Measurements from ENCODE around the gene EPHA3.
A peak's percentile ranks its signal among the peaks of the same experiment; 100 is the strongest.

The EPHA3 gene
- total RNA-seq: 0 to 0.04 reads per million in 2 donors

DNA sequence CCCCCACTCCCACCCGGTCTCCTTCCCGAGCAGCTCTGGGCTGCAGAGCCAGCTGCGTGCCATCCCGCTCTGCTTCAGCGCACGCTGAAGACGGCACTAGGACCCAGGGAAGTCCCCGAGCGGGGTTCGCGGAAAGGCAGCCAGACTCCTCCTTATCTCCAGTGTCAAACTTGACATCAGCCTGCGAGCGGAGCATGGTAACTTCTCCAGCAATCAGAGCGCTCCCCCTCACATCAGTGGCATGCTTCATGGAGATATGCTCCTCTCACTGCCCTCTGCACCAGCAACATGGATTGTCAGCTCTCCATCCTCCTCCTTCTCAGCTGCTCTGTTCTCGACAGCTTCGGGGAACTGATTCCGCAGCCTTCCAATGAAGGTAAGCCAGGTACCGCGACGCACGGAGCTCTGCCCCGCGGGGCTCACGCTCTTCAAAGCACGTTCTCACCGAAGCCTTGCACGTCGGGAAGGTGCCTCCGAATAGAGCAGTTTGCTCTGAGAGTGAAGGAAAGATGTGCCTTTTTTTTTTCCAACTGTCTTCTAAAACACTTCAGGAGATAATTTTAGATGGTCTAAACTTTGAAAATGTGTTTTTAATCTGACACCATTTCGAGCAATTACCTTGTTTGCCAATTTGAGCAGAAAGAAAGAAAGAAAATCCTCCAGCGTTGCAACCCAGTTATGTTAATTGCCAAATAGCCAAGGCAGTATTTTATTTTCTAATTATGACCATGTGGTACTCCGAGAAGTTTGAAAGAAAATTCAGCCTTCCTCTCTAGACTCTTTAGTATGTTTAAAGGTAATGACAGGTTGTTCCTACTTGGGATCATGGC lies at the start of gene EPHA3:
EPHA3 (plus strand) TSS at position 161 of the 830 bp plus-strand sequence; CDS start at position 289, 128 bp downstream.
- no peak for DNase-seq

DNA sequence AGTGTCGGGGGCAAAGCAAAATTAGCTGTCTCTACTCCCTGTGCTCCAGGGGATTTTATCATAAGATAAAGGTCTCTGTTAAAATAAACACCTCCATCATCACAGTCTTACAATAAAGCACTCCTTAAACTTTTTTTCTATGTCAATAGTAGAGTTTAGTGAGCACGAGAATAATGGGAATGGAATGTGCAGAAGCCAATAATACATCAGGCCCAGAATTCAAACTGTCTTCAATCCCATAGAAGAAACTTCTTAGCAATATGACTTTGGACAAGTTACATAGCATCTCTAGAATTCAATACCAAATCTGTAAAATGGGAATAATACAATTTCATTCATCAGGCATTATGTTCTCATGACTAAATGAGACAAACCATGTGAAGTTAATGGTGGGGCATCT lies 49.0 kb upstream of the EPHA3 start:
- DNase-seq: no peak

DNA sequence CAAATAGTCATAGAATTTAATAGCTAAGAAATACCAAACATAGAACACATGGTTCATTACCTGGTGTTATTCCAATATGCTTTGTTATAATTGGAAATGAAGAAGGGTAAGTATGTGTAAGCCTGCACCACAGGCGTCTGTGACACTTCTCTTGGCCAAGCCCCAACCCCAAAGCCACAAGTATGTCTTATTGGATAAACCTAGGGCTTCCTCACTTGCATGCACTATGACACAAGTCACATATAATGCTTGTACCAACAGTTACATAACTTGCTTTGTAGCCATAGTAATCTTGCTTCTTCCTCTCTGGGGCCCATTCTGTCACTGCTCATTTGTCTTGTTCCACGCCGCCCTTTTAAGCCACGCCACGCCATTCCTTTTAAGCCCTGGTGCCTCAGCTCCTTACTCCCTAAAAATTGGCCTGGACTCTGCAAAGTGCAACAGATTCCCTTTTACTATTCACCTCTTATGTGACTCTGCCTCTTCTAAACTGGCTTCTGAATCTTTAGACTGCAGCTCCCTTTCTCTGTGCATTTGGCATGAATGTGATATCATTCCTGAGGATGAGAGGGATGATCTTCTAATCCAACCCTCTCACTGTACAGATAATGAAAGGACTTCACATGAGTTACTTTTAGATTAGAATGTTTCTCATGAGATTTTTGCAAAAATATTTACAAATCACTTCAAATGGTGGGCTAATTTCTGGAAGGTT lies 48.1 kb upstream of the EPHA3 start:
- no peak for DNase-seq

DNA sequence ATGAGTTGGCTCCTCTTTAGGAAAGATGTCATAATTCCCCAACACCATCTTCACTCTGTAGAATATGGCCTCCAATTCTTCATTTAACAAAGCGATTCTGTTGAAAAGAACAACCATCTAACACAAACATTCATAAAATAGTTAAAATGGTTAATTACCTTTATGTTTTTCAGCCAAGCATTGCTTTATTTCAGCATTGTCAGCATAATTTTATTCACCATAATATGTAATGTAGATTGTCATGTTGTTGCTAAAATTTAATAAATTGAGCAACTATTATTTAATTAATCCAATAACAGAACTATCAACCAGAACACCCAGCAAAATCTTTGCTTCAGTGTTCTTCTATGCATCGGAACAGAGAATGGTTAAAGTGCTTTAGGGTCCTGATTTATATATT lies 46.2 kb upstream of the EPHA3 start:
- no peak for DNase-seq

DNA sequence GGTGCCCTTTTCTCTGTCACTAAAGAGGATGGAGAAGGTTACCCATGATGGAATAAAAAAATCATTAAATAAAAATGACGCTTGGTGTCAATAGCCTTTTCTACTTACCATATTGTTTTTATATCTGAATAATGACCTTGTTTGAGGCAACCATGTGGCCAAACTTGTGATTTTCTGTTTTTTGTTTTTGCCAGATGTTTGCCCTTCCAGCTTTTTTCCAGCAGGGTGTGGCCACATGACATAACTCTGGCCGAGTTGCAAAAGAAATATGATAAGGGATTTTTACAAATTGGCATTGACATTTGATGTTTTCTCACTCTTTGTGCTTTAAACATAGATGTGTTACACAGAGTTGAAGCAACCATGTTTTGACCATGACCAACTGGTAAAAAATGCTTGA lies 39.7 kb upstream of the EPHA3 start:
- DNase-seq: no peak

DNA sequence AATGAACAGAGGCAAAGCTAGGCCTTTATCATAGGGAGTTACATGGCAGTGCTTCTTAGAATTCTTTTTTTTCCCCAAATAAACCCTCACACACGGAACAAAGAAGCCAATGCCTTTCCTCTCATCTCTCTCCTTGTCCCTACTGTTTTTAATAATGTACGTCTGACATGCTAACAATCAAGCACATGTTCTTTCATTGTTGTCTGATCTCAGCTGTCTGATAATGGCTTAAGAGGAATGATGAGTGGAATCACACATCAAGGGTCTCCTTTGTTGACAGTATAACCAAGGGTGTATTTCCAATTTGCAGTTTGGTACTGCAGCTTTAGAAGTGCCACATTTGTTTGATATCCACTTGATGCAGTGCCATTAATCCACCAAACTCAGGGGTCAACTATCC lies 34.8 kb upstream of the EPHA3 start:
- no peak for DNase-seq

DNA sequence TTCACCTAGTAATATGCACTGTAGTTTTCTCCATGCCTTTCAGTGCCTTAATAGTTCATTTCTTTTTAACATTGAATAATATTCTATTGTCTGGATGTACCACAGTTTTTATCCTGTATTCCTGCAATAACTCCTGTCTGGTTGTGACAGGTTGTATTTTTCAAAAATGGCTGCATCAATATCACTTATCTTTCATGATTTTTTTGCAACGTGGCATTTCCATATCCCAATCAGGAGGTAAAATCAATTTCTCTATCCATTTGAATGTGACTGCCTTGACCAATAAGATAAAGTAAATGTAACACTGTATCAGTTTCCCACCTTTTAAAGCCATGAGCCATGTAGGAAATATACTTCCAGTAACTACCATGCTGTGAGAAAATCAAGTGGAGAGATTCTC lies 27.5 kb upstream of the EPHA3 start:
- DNase-seq: no peak

DNA sequence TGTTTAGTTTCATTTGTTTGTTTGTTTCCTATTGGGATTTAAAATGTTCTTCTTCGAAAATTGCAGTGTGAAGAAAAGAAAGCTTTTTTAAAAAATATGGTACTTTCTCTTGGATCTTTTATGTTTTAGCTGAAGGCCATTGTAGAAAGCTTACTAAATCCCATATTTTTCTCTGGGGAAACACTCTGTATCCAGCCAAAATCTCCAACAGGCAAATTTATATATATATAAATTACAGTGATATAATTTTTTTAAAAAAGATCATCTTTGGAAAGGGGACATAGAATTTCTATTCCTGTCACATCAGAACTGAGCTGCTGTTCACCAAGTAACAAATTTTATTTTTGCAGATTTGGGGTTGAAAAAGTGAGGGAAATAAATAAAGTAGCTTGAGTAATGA lies 19.6 kb upstream of the EPHA3 start:
- DNase-seq: no peak

DNA sequence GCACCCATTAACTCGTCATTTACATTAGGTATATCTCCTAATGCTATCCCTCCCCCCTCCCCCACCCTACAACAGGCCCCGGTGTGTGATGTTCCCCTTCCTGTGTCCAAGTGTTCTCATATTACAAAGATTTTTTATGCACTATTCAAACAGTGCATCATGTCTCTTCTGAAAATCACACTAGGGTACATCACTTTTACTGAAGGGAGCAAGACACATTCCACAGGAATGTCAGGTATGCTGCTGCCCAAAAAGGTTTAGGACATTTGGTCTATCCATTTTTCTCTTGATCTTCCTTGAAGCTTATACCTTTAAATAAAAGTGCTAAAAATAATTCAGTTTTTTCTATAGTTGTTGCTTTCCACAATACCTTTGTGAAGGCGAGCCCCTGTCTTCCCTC lies 9.2 kb upstream of the EPHA3 start:
- no peak for DNase-seq

DNA sequence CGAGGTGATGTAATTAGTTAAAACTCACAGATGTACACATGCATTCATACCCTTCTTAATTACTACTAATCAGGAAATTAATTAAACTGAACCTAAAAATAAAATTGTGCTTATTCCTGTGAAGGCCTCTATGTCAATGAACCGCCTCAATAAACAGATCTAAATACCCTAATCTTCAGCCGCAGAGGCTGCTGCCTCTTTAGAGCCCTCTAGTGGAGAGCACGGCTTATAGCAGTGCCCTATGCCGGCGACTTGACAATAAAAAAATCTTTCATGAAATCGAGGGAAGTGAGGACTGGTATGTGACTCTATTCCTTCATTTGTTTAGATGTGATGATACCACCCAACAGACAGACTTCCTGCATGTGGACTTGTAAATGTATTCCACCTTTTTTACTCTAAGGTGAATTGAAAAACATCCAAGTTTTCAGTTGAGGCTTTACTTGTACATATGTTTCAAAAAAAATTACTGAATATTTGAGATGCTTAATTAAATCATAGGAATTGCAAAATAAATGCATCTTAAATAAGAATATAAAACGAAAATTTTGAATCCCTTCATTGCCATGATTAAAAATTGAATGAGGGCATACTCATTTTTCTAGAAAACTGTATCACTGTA lies 8.3 kb upstream of the EPHA3 start:
- no peak for DNase-seq

DNA sequence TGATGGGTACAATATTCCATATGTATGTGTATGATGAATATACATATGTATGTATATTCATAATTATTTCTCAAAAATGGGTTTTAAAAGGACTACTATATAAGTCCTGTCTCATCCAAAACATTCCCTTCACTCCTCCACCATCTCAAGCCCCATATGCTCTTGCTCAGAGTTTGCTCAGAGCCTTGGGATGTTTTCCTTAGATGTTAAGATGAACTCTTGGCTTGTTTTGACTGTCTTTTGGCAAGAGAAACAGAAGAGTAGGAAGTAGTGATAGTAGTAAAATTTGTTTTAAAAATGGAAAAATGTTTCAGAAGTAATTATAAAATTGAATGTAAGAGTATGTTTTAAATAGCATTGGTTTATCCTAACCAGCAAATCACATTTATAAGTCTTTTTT lies 6.2 kb upstream of the EPHA3 start:
- DNase-seq: no peak

DNA sequence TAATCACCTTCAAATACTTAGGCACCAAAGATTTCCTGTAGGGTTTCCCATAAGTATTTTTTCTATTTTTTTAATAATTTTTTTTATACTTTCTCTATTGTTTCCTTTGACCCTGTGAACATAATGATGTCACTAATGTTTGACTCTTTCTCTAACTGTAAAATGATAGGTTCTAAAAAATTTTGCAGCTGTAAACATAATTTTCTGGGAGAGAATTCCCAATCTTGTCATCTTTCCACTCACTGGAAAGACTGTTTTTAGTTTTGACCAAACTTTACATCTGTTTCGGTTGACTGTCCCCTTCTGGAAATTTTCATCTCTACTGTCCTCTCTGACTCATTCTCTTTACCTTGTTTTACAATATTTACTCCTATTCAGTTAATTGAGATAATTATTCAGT lies 5.5 kb upstream of the EPHA3 start:
- DNase-seq: no peak

DNA sequence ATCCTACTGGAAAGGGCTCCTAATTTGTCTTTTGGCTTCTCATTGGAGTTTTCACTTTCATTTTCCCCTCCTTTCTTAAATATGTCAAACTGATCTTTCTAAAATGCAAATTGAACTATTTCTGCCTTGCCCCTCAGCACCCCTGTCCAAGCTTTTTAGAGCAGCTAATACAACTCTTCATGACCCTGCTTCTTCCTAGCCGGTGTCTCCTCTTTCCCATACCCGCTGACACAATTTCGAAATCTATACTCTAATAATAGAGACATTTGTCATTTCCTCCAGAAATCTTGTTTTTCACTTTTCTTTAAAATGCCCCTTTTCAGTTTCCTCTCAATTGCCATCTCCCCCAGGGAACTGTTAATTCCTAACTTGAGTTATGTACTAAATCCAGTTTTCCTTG lies 2.9 kb upstream of the EPHA3 start:
- DNase-seq: no peak

DNA sequence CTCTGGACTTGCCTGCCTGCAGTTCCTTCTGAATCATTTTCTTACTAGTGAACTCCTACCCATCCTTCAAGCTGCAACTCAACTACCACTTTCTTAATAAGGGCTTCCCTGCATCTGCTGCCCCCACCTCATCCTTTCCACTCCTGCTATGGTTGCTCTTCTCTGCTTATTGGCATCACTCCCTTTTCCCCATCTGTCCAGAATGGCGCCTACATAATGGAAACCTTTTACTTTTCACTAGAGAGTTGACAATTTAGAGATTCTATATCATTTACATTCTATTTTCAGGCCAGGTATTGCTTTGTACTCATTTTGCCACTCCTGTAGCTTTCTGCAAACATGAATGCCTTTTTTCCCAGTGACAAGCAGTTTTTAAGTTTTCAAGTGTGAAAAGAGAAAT lies 1.9 kb upstream of the EPHA3 start:
- no peak for DNase-seq

DNA sequence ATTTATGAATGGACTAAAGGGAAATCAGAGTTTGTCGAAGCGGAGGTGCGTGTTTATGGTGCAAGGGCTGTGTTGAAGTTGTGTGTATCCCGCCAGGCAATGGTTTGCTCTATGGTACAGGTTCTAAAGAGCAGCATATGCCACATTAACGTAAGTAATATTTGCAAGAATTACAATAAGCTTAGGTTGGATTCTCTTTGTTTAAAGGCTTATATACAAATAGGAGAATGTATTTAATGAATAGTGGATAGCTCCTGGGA lies 800 bp downstream of the EPHA3 start:
- no peak for DNase-seq

DNA sequence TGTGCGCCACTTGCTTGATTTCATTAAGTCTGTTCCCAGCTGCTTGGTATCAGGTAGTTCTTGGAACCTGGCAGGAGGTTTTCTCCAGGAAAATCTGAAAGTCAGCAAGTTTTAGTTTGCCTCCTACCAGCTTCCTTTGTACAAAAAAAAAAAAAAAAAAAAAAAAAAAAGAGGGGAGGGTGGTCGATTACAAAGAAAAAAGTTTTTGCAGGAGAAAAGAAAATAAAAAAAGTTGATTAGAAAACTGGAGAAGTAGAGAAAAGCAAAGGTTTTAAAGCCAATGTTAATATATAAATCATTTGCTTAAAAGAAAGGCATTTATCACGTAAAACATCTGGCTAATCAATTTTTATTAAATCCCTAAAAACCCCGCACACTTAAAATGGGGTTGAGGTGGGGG lies 5.9 kb downstream of the EPHA3 start:
- no peak for DNase-seq

DNA sequence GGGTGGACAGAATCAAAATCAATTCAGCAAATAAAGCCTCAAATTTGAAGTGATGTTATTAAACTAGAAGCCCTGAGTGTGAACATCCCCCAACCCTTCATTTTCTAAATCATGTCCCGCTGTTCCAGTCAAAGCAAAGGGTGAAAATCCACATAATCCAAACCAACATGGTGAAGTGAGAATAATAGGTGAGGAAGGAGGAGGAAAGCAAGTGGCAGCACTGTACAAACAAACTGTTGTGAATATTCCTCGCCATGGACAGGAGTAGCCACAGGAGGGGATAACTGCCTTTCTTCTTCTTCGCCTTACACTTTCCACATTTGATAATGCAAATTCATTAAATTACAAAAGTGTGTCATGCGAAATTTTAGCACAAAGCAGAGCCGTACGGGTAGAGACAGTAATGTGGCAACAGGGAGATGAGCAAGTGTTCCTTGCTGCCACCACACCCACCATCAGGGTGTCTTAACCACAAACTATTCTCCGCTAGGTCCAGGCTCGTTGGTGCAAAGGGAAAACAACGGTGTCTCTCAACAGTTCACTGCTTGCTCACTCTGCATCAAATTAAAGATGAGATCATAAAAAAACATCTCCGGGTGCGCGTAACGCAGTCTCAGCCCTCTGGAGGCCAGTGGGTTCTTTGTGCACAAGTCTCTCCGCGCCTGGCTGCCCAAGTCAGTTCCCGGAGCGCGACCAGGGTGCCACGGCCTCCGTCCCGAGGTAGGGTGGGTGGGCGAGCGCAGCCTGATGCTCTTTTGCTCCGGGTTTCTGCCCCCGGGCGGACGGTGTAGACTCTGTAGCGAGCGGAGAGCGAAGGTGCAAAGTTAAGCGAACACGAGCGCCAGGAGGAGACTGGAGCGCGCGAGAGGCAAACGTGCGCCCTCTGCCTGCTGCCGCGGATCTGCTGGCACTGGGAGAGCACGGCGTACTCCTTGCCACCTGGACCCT lies 6.7 kb downstream of the EPHA3 start:
- DNase-seq: peak; percentile 2

DNA sequence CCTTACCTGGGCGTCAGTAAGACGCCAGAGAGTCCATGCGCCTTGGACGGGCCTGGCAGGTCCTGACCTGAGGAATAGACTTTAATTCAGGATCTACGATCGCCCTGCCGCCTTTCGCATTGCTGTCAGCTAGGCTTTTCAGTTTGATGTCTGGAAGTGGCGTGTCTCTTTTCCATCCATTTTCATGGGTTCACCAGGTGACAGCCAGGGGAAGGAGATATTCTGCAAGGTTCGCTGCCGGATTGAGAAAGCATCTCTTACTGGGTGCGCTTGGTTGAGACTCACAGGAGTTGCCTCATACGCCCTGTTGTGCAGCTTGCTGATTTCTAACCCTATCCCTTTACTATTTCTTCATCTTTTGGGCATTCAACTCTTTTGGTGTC lies 7.4 kb downstream of the EPHA3 start:
- no peak for DNase-seq

DNA sequence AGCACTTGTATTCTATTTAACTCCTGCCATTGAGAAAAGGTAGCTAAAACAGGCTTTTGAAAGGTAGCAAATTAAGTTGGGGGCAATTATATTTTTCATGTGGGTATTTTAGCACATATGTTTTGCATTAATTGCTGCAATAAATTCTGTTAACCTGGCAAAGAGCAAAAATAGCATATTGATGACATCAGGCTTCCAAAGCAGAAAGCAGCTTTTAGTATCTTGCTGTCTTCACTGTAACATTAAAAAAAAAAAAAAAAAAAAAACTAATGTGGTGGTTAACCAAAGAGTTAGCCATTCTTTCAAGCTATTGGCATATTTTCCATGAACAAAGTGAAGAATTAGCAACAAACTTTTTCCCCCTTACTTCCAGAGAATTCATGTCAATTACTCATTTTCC lies 9.1 kb downstream of the EPHA3 start:
- no peak for DNase-seq

DNA sequence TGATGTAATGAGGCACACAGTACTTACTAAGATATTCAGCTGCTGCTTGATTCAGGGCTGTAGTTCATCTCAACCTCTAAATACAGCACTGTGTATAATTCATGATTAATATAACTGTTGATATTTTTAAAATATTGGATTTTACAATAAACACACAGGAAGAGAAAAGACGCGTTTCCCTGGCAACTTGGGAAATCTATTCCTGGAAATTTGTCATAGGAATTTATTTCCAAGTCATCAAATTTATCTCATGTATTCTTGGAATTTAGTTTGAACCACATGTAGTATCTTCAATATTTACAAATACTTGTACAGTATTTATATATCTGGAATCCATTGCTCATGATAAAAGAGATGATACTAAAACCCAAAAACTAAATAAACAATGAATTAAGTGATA lies 30.6 kb downstream of the EPHA3 start:
- DNase-seq: no peak

DNA sequence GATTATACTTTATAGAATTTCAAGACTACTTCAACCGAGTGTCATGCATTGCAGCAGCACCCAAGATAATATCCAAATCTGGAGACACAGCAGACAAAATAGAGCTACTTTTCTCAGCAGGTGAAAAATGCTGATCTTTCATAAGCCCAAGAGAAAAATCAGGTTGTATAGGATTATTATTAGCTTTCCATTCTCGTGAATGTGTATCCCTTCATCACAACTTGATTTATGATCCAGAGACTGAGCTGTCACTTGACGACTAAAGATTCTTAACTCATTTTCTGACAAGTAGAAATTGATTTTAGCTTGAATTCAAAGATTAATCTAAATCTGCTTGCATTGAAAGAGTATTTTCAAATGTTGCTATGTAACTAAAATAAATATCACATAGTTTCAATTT lies 32.4 kb downstream of the EPHA3 start:
- no peak for DNase-seq

DNA sequence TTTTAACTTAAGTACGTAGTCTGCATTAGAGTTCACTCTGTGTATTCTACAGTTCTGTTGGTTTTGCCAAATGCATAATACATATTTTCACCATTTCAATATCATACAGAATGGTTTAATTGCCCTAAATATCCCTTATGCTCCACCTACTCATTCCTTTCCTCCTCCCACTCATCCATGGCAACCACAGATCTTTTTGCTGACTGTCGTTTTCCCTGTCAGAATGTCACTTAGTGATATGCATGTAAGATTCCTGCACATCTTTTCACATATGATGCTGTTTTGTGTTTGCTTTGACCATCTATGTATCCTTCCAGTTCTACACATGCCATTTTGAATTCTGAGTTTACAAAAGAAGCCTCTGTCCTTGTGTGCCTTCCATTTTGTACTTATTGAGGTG lies 36.7 kb downstream of the EPHA3 start:
- no peak for DNase-seq

DNA sequence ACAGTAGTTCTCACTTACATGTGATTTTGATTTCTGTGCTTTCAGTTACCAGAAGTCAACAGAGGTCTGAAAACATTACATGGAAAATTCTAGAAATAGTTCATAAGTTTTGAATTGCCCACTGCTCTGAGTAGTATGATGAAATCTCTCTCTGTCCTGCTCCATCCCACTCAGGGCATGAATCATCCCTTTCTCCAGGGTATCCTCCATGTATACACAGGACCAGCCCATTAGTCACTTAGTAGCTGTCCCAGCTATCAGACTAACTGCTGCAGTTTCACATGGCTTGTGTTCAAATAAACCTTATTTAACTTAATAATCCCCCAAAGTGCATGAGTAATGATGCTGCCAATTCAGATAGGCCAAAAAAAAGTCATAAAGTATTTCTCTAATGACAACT lies 38.6 kb downstream of the EPHA3 start:
- DNase-seq: no peak

All from activated gamma-delta T cell (primary cell).